Measurements from ENCODE around the gene C20orf144.
A peak's percentile ranks its signal among the peaks of the same experiment; 100 is the strongest.
"Not testable (repeated sequence)": the region's sequence is repeated elsewhere in the genome, so short reads cannot be mapped to it uniquely, and the experiment has no call there.

C20orf144 gene

DNA sequence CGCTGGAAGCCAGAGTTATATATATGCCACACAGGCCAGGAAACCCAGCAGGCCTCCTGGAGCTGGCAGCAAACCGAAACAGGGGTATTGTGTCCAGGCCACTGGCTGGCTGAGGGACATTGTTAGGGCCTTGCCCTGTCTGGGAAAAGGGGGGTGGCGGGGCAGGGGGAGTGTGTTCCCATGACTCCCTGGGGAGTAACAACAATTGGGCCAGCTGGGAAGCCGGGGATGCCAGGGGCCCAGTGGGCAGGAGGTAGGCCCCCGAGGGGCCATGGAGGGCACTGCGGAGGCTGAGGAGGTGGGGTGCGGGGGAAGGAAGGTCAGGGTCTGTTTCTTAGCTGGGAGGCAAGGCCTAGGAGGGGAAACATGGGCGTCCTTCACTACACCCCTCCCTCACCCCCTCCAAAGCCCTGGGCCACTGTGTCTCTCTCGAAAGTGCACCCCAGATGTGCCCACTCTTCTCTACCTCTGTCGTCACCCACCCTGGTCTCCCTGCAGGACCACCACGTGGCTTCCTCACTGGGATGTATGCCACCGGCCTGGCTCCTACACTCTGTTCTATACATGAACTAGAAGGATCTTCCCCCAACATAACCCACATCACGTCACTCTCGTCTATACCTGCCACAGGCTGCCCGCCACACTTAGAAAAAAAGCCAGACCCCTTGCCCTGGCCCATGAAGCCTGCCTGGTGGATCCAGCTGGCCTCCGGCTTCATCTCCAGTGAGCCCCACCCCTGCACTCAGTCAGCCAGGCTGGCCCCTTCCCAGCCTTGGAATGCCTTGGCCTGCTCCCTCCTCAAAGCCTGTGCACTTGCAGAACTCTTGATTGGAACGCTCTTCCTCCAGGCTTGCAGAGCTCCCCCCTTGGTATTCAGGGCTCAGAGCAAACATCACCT, 31.9 kb downstream of the C20orf144 start:
- DNase-seq (ENCODE audit: low read depth), result no peak

DNA sequence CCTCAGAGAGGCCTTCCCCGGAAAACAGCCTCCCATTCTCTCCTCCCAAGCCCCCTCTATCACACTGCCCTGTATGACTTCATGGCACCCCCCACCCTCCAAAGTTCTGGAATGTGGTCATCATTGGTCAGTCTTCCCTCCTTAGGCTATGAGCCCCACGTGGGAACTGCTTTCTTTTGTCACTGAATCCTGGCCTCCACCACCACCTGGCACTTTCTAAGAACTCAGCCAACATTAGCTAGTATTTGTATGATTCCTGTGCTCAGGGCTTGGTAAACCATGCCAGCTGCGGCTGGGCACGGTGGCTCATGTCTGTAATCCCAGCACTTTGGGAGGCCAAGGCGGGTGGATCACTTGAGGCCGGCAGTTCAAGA, 32.5 kb downstream of the C20orf144 start:
- DNase-seq (ENCODE audit: low read depth), result no peak

DNA sequence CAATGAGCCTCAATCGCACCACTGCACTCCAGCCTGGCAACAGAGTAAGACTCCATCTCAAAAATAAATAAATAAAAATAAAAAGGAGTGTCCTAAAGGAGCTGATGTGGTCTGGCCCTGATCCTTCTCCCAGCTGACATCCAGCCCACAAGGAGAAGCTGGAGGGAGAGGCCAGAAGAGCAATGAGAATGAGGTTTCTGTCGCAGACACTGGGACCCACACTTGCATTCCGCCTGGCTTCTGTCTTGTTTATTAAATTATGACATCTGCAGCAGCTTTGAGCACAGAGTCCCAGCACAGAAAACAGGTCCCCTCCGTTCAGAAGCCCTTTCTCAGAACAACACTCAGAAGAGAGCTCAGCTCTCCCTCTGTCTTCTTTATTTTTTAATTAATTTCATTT, 34.3 kb downstream of the C20orf144 start:
- DNase-seq (ENCODE audit: low read depth), result no peak

DNA sequence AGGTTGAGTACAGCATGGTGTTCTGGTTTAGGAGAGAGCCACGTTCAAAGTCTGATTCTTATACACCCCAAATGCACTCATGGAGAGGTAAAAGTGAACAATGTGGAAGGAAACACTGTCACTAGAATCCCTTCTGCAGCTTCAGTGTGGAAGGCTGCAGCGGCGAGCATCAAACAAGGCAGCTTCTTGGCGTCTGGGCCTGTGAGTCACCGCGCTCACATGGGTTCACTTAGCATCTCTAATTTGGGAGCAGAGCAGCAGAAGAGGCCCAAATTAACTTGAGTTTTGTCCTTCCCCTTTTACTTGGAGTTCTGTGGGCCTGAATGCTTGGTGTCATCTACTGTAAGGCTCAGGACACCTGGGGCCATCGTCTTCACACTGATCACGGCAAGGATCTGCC, 35.0 kb downstream of the C20orf144 start:
- DNase-seq (ENCODE audit: low read depth), result peak; percentile 81

DNA sequence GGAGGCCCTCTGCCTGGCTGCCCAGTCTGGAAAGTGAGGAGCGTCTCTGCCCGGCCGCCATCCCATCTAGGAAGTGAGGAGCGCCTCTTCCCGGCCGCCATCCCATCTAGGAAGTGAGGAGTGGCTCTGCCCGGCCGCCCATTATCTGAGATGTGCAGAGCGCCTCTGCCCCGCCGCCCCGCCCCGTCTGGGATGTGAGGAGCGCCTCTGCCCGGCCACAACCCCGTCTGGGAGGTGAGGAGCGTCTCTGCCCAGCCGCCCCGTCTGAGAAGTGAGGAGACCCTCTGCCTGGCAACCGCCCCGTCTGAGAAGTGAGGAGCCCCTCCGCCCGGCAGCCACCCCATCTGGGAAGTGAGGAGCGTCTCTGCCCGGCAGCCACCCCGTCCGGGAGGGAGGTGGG, 36.8 kb downstream of the C20orf144 start:
- not testable (repeated sequence) for DNase-seq (ENCODE audit: low read depth)

DNA sequence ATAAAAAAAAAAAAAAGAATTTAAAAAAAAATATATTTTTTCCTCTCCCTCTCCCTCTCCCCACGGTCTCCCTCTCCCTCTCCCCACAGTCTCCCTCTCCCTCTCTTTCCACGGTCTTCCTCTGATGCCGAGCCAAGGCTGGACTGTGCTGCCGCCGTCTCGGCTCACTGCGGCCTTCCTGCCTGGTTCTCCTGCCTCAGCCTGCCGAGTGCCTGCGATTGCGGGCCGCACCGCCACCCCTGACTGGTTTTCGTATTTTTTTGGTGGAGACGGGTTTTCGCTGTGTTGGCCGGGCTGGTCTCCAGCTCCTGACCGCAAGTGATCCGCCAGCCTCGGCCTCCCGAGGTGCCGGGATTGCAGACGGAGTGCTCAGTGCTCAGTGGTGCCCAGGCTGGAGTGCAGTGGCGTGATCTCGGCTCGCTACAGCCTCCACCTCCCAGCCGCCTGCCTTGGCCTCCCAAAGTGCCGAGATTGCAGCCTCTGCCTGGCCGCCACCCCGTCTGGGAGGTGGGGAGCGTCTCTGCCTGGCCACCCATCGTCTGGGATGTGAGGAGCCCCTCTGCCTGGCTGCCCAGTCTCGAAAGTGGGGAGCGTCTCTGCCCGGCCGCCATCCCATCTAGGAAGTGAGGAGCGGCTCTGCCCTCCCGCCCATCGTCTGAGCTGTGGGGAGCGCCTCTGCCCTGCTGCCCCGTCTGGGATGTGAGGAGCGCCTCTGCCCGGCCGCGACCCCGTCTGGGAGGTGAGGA, 38.7 kb downstream of the C20orf144 start:
- not testable (repeated sequence) for DNase-seq (ENCODE audit: low read depth)

DNA sequence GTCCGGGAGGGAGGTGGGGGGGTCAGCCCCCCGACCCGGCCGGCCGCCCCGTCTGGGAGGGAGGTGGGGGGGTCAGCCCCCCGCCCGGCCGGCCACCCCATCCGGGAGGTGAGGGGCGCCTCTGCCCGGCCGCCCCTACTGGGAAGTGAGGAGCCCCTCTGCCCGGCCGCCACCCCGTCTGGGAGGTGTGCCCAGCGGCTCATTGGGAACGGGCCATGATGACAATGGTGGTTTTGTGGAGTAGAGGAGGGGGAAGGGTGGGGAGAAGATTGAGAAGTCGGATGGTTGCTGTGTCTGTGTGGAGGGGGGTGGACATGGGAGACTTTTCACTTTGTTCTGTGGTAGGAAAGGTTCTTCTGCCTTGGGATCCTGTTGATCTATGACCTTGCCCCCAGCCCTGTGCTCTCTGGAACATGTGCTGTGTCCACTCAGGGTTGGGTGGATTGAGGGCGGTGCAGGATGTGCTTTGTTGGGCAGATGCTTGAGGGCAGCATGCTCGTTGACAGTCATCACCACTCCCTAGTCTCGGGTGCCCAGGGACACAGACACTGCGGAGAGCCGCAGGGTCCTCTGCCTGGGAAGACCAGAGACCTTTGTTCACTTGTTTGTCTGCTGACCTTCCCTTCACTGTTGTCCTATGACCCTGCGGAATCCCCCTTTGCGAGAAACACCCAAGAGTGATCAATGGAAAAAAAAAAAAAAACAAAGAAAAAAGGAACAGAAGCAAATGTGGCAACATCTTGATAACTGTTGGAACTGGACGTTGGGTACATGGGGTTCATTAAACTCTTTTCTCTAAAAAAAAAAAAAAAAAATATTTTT, 39.7 kb downstream of the C20orf144 start:
- no peak for DNase-seq (ENCODE audit: low read depth)

DNA sequence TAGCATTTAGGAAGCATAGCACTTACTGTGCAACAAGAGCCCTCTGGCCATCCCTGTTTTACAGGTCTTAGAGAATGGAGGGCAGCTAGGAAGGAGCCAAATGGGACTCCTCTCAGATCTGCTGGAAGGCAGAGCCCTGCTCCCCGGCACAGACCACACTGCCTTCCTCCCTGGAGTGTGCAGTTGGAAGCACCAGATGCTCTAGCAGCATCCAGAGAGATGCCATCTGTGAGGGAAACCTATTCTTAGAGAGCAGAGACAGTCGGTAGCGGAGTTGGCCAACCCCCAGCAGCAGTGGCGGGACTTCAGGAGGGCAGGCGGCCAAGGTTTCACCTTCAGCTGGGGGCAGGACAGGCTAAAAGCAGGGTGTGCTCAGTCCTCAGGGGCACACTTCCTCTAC, 40.7 kb downstream of the C20orf144 start:
- DNase-seq (ENCODE audit: low read depth), result no peak

DNA sequence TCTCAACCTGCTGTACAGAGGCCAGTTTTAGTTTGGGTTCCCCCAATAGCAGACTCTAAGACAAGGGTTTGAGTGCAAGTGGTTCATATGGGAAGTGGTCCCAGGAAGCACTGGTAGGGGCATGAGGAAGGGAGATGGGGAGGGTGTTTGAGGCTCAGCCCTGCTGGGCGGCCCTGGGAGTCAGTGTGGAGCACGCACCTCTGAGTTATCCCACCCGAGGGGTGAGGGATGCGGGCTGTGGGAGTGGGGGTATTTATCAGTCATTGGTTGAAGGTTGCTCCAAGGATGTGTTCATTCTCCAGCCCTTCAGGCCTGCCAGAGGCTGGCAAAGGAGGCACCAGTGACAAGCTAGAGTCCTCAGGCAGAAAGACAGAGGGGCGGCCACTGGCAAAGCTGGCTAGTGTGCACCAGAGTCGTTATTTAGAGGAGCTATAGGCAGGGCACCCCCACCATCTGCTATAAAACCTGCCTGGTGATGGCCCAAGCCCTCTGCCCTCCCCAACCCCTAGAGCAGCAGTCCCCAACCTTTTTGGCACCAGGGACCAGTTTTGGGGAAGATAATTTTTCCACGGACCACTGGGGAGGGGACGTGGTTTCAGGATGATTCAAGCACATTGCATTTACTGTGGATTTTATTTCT, 41.5 kb downstream of the C20orf144 start:
- no peak for DNase-seq (ENCODE audit: low read depth)

DNA sequence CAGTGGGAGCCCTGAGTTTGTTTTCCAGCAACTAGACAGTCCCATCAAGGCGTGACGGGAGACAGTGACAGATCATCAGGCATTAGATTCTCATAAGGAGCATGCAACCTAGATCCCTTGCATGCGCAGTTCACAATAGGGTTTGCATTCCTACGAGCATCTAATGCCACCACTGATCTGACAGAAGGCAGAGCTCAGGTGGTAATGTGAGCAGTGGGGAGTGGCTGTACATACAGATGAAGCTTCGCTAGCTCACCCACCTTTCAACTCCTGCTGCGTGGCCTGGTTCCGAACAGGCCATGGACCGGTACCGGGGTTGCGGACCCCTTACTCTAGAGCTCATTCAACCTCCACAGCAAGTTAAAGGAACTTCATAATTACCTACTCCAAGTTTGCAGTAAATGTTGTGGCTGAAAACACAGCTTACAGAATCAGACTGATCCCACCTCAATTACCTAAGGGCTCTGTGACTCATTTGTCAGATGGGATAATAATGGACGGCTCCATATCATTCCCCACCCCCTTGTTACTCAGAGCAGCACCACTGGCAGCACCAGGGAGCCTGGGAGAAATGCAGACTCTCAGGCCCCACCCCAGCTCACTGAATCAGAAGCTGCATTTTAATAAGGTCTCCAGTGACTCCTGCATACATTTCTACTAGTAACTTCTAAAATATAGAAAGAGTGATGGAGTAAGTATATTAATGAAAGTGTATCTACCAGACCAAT, 42.2 kb downstream of the C20orf144 start:
- no peak for DNase-seq (ENCODE audit: low read depth)

DNA sequence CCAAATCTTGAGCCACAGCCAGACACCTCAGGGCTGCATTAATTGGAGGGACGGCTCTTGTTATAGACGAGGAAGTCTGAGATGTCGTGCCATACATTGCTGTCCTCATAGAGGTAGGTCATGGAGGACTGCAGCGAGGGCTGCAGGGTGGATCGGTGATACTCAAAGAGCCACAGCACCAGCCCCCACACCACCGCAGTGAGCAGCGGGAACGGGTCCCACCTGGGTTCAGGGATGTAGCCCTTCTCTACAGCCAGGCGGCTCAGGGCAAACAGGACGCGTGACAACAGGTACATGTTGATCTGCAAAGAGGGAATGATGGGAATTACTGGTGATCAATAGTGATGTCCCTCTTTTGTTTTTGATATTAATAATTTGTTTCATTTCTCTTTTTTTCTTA, 45.5 kb downstream of the C20orf144 start:
- no peak for DNase-seq (ENCODE audit: low read depth)

DNA sequence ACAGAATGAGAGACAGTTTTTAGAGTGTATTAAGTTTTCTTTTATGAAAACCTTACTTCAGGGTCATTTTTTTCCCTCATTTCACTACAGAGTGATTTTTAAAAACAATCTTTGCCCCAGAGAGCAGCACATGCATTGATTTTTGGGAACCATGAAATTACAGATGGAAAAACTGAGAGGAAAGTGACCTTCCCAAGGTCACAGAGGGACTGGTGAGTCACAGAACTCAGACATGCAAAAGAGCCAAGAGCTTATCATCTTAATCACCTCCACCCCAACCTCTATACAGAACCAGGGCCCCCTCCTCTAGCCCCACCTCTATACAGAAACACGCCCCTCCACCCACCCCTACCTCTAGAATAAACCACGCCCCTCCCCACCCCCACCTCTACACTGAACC, 47.3 kb downstream of the C20orf144 start:
- DNase-seq (ENCODE audit: low read depth), result no peak

DNA sequence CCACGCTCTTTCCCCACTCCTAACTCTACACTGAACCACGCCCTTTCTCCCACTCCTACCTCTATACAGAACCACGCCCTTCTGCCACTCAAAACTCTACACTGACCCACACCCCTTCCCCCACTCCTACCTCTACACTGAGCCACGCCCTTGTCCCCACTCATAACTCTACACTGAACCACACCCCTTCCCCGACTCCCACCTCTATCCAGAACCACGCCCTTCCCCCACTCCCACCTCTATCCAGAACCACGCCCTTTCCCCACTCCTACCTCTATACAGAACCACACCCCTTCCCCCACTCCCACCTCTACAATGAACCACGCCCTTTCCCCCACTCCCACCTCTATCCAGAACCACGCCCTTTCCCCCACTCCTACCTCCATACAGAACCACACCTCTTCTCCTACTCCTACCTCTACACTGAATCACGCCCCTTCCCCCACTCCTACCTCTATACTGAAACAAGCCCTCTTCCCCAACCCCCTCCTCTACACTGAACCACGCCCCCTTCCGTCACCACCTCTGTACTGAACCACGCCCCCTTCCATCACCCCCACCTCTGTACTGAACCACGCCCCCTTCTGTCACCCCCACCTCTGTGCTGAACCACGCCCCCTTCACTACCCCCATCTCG, 47.9 kb downstream of the C20orf144 start:
- DNase-seq (ENCODE audit: low read depth), result no peak

DNA sequence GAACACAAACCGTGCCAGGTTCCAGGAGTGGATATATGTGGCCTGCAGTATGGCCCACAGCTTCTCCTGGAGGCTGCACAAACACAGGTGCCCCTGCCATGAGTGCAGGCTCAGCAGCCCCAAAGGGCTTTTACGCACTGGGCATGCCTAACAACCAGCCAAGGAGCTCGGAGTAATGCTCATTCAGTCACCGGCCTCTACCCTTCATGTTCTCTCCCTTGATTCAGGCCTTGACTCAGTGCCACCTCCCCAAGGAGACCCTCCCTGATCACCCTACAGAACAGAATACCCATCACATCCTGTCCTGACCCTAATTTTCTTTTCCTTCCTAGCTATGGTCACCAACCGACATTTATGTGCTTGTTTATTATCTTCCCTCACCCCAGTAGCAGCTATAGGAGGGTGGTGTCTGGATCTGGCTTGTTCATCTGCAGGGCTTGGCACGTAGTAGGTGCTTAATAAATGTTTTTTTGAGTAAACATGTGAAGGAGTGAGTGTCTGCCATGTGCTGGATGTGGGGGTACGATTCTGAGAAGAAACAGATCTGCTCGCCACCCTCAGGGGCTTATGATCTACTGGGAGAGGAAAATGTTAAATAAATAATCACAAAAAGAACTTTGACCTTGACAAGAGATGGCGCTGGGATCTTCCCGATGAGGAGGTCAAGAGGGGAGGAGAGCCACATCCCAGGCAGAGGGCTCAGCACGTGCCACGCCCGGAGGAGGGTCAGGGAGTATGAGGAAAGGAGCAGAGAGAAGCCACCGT, 48.7 kb downstream of the C20orf144 start:
- no peak for DNase-seq (ENCODE audit: low read depth)

DNA sequence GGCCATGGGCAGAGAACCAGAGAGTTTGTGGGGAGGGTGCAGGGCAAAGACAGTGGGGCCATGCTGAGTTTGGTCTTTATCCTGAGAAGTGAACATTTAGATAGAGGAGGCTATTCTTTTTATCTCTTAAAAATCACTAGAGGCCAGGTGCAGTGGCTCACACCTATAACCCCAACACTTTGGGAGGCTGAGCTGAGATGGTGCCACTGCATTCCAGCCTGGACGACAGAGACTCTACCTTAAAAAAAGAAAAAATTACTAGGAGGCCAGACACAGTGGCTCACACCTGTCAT, 49.3 kb downstream of the C20orf144 start:
- DNase-seq (ENCODE audit: low read depth), result no peak

Measured in EH (cell line).